Measurements from ENCODE around the gene MOBP.
"Not testable (repeated sequence)": the region's sequence is repeated elsewhere in the genome, so short reads cannot be mapped to it uniquely, and the experiment has no call there.

MOBP gene

GRCh38 chr3:39467394-39468107 lies at the start of gene MOBP:
Gene MOBP, plus strand, starts transcription at chr3:39467680. Its CDS starts 34,390 bp downstream, at chr3:39502070.
- no peak within 1 kb of the TSS for H3K27ac ChIP-seq (ENCODE audit: low read length)
- H3K4me1 ChIP-seq (ENCODE audit: control insufficient read depth, insufficient read depth, low read length), result no peaks in the 10 kb centered on the region
- H3K36me3 ChIP-seq (ENCODE audit: control insufficient read depth in 2 of 2, insufficient read depth in 2 of 2, low read length in 2 of 2), result no peaks in the 10 kb centered on the region
- H3K4me3 ChIP-seq (ENCODE audit: low read length in 2 of 2), result no peak within 1 kb of the TSS
- no peak within 1 kb of the TSS for H3K9ac ChIP-seq (ENCODE audit: low read length in 2 of 2)
- H3K9me3 ChIP-seq (ENCODE audit: control insufficient read depth in 2 of 2, low read length in 2 of 2), result no peaks in the 10 kb centered on the region
- peaks cover 0 to 4% of the 10 kb centered on the region in 2 donors for H3K27me3 ChIP-seq (ENCODE audit: control insufficient read depth in 1 of 2, insufficient read depth in 2 of 2, low read length in 2 of 2)

- H3K36me3 ChIP-seq (ENCODE audit: control insufficient read depth in 2 of 2, insufficient read depth in 2 of 2, low read length in 2 of 2); H3K27me3 ChIP-seq (ENCODE audit: control insufficient read depth in 1 of 2, insufficient read depth in 2 of 2, low read length in 2 of 2); H3K27ac ChIP-seq (ENCODE audit: low read length); H3K4me1 ChIP-seq (ENCODE audit: control insufficient read depth, insufficient read depth, low read length); H3K9me3 ChIP-seq (ENCODE audit: control insufficient read depth in 2 of 2, low read length in 2 of 2); H3K9ac ChIP-seq (ENCODE audit: low read length in 2 of 2); H3K4me3 ChIP-seq (ENCODE audit: low read length in 2 of 2): not testable (repeated sequence)
These were observed 48.8 kb upstream of the MOBP start for GRCh38 chr3:39418556-39419225.

GRCh38 chr3:39419742-39420315 lies 47.7 kb upstream of the MOBP start:
- H3K36me3 ChIP-seq (ENCODE audit: control insufficient read depth in 2 of 2, insufficient read depth in 2 of 2, low read length in 2 of 2), result no peaks in the 10 kb centered on the region
- H3K4me1 ChIP-seq (ENCODE audit: control insufficient read depth, insufficient read depth, low read length), result no peaks in the 10 kb centered on the region
- no peaks in the 10 kb centered on the region for H3K27me3 ChIP-seq (ENCODE audit: control insufficient read depth in 1 of 2, insufficient read depth in 2 of 2, low read length in 2 of 2)
- H3K9ac ChIP-seq (ENCODE audit: low read length in 2 of 2), result no peak overlapping the region
- H3K9me3 ChIP-seq (ENCODE audit: control insufficient read depth in 2 of 2, low read length in 2 of 2), result no peaks in the 10 kb centered on the region
- H3K4me3 ChIP-seq (ENCODE audit: low read length in 2 of 2), result no peak overlapping the region
- H3K27ac ChIP-seq (ENCODE audit: low read length), result no peak overlapping the region

- Histone ChIP-seq H3K9ac (ENCODE audit: low read length in 2 of 2) (no peak overlapping the region), H3K4me1 (ENCODE audit: control insufficient read depth, insufficient read depth, low read length) (no peaks in the 10 kb centered on the region), H3K9me3 (ENCODE audit: control insufficient read depth in 2 of 2, low read length in 2 of 2) (no peaks in the 10 kb centered on the region), H3K36me3 (ENCODE audit: control insufficient read depth in 2 of 2, insufficient read depth in 2 of 2, low read length in 2 of 2) (no peaks in the 10 kb centered on the region), H3K4me3 (ENCODE audit: low read length in 2 of 2) (no peak overlapping the region), H3K27me3 (ENCODE audit: control insufficient read depth in 1 of 2, insufficient read depth in 2 of 2, low read length in 2 of 2) (no peaks in the 10 kb centered on the region), H3K27ac (ENCODE audit: low read length) (no peak overlapping the region)
These were observed 46.9 kb upstream of the MOBP start for GRCh38 chr3:39420543-39420942.

GRCh38 chr3:39423436-39423970 lies 44.0 kb upstream of the MOBP start:
- no peak overlapping the region for H3K27ac ChIP-seq (ENCODE audit: low read length)
- no peaks in the 10 kb centered on the region for H3K36me3 ChIP-seq (ENCODE audit: control insufficient read depth in 2 of 2, insufficient read depth in 2 of 2, low read length in 2 of 2)
- no peaks in the 10 kb centered on the region for H3K4me1 ChIP-seq (ENCODE audit: control insufficient read depth, insufficient read depth, low read length)
- H3K27me3 ChIP-seq (ENCODE audit: control insufficient read depth in 1 of 2, insufficient read depth in 2 of 2, low read length in 2 of 2), result no peaks in the 10 kb centered on the region
- no peak overlapping the region for H3K4me3 ChIP-seq (ENCODE audit: low read length in 2 of 2)
- no peaks in the 10 kb centered on the region for H3K9me3 ChIP-seq (ENCODE audit: control insufficient read depth in 2 of 2, low read length in 2 of 2)
- H3K9ac ChIP-seq (ENCODE audit: low read length in 2 of 2), result no peak overlapping the region

- Histone ChIP-seq H3K9me3 (ENCODE audit: control insufficient read depth in 2 of 2, low read length in 2 of 2) (no peaks in the 10 kb centered on the region), H3K36me3 (ENCODE audit: control insufficient read depth in 2 of 2, insufficient read depth in 2 of 2, low read length in 2 of 2) (no peaks in the 10 kb centered on the region), H3K4me1 (ENCODE audit: control insufficient read depth, insufficient read depth, low read length) (peaks cover 2% of the 10 kb centered on the region), H3K9ac (ENCODE audit: low read length in 2 of 2) (no peak overlapping the region), H3K27ac (ENCODE audit: low read length) (no peak overlapping the region), H3K4me3 (ENCODE audit: low read length in 2 of 2) (no peak overlapping the region), H3K27me3 (ENCODE audit: control insufficient read depth in 1 of 2, insufficient read depth in 2 of 2, low read length in 2 of 2) (peaks cover 0 to 6% of the 10 kb centered on the region in 2 donors)
These were observed 41.2 kb upstream of the MOBP start for GRCh38 chr3:39426312-39426711.

GRCh38 chr3:39427506-39427905 lies 40.0 kb upstream of the MOBP start:
- Histone ChIP-seq H3K27me3 (ENCODE audit: control insufficient read depth in 1 of 2, insufficient read depth in 2 of 2, low read length in 2 of 2) (peaks cover 0 to 6% of the 10 kb centered on the region in 2 donors), H3K9me3 (ENCODE audit: control insufficient read depth in 2 of 2, low read length in 2 of 2) (no peaks in the 10 kb centered on the region), H3K4me3 (ENCODE audit: low read length in 2 of 2) (no peak overlapping the region), H3K27ac (ENCODE audit: low read length) (no peak overlapping the region), H3K36me3 (ENCODE audit: control insufficient read depth in 2 of 2, insufficient read depth in 2 of 2, low read length in 2 of 2) (no peaks in the 10 kb centered on the region), H3K9ac (ENCODE audit: low read length in 2 of 2) (no peak overlapping the region), H3K4me1 (ENCODE audit: control insufficient read depth, insufficient read depth, low read length) (peaks cover 2% of the 10 kb centered on the region)

GRCh38 chr3:39428745-39429201 lies 38.7 kb upstream of the MOBP start:
- H3K36me3 ChIP-seq (ENCODE audit: control insufficient read depth in 2 of 2, insufficient read depth in 2 of 2, low read length in 2 of 2), result no peaks in the 10 kb centered on the region
- peaks cover 2% of the 10 kb centered on the region for H3K4me1 ChIP-seq (ENCODE audit: control insufficient read depth, insufficient read depth, low read length)
- H3K4me3 ChIP-seq (ENCODE audit: low read length in 2 of 2), result no peak overlapping the region
- H3K27ac ChIP-seq (ENCODE audit: low read length), result no peak overlapping the region
- peaks cover 0 to 6% of the 10 kb centered on the region in 2 donors for H3K27me3 ChIP-seq (ENCODE audit: control insufficient read depth in 1 of 2, insufficient read depth in 2 of 2, low read length in 2 of 2)
- H3K9me3 ChIP-seq (ENCODE audit: control insufficient read depth in 2 of 2, low read length in 2 of 2), result no peaks in the 10 kb centered on the region
- no peak overlapping the region for H3K9ac ChIP-seq (ENCODE audit: low read length in 2 of 2)

GRCh38 chr3:39429466-39429865 lies 38.0 kb upstream of the MOBP start:
- Histone ChIP-seq H3K27me3 (ENCODE audit: control insufficient read depth in 1 of 2, insufficient read depth in 2 of 2, low read length in 2 of 2) (peaks cover 0 to 6% of the 10 kb centered on the region in 2 donors), H3K9me3 (ENCODE audit: control insufficient read depth in 2 of 2, low read length in 2 of 2) (no peaks in the 10 kb centered on the region), H3K27ac (ENCODE audit: low read length) (no peak overlapping the region), H3K9ac (ENCODE audit: low read length in 2 of 2) (no peak overlapping the region), H3K4me3 (ENCODE audit: low read length in 2 of 2) (no peak overlapping the region), H3K4me1 (ENCODE audit: control insufficient read depth, insufficient read depth, low read length) (peaks cover 6% of the 10 kb centered on the region), H3K36me3 (ENCODE audit: control insufficient read depth in 2 of 2, insufficient read depth in 2 of 2, low read length in 2 of 2) (no peaks in the 10 kb centered on the region)

GRCh38 chr3:39432342-39432741 lies 35.1 kb upstream of the MOBP start:
- H3K27ac ChIP-seq (ENCODE audit: low read length), result no peak overlapping the region
- peaks cover 8% of the 10 kb centered on the region for H3K4me1 ChIP-seq (ENCODE audit: control insufficient read depth, insufficient read depth, low read length)
- no peak overlapping the region for H3K4me3 ChIP-seq (ENCODE audit: low read length in 2 of 2)
- no peaks in the 10 kb centered on the region for H3K36me3 ChIP-seq (ENCODE audit: control insufficient read depth in 2 of 2, insufficient read depth in 2 of 2, low read length in 2 of 2)
- peaks cover 0 to 6% of the 10 kb centered on the region in 2 donors for H3K27me3 ChIP-seq (ENCODE audit: control insufficient read depth in 1 of 2, insufficient read depth in 2 of 2, low read length in 2 of 2)
- H3K9ac ChIP-seq (ENCODE audit: low read length in 2 of 2), result no peak overlapping the region
- no peaks in the 10 kb centered on the region for H3K9me3 ChIP-seq (ENCODE audit: control insufficient read depth in 2 of 2, low read length in 2 of 2)

All from stomach smooth muscle (tissue), 2 donors.